Kidney (tissue), 14 donors: ENCODE results near the gene STK38. TPM values are rescaled to one million over a fixed set of nuclear protein-coding genes. Genes with fewer than 3 reads are reported as not detected.

Experiments used
- DNase-seq, 5 donors: peaks; one replicate each; pipeline ENCODE4 v3.0.0-alpha.2; 2013 to 2020
- FAIRE-seq: peaks from 2 replicates; lab custom pipeline; 2012; peaks lifted over from hg19 to GRCh38; lab: Jason Lieb, UNC
- H3K27ac ChIP-seq, 2 donors: one replicate each; pipeline ENCODE4 v1.7.0; 2013; ENCODE audit warnings: low read depth in 2 of 2, low read length in 2 of 2, inconsistent platforms in 1 of 2
- H3K27me3 ChIP-seq: one replicate; pipeline ENCODE4 v1.7.1; 2013; ENCODE audit warnings: low read length, inconsistent platforms; ENCODE audit not compliant: control insufficient read depth, insufficient read depth
- H3K36me3 ChIP-seq, 3 donors: one replicate each; pipeline versions ENCODE4 v1.7.0 to v1.7.1; 2013; ENCODE audit warnings: low read length in 3 of 3, control low read depth in 1 of 3, inconsistent platforms in 1 of 3; ENCODE audit not compliant: insufficient read depth in 3 of 3, control insufficient read depth in 2 of 3
- H3K4me1 ChIP-seq, 3 donors: one replicate each; pipeline versions ENCODE4 v1.7.0 to v1.7.1; 2013; ENCODE audit warnings: low read length in 3 of 3, inconsistent platforms in 1 of 3, low read depth in 1 of 3; ENCODE audit not compliant: control insufficient read depth in 2 of 3, insufficient read depth in 2 of 3
- H3K4me3 ChIP-seq, 3 donors: one replicate each; pipeline versions ENCODE4 v1.7.0 to v1.8.1; 2013; ENCODE audit warnings: low read length in 3 of 3, control low read depth in 1 of 3, inconsistent platforms in 1 of 3
- H3K9ac ChIP-seq, 3 donors: one replicate each; pipeline versions ENCODE4 v1.7.0 to v1.7.1; 2013; ENCODE audit warnings: low read length in 3 of 3, control low read depth in 1 of 3, inconsistent platforms in 1 of 3
- H3K9me3 ChIP-seq, 3 donors: one replicate each; pipeline versions ENCODE4 v1.7.0 to v1.7.1; 2013; ENCODE audit warnings: low read length in 3 of 3, control low read depth in 1 of 3, inconsistent platforms in 1 of 3; ENCODE audit not compliant: control insufficient read depth in 2 of 3, insufficient read depth in 1 of 3
- CTCF ChIP-seq: IDR thresholded peaks from 3 replicates; pipeline ENCODE4 v1.5.1; 2012; ENCODE audit warnings: mild to moderate bottlenecking, moderate library complexity, borderline replicate concordance; ENCODE audit not compliant: insufficient read depth; ENCODE audit errors: extremely low read depth
- intact Hi-C: fragments of 100-400 bp; cut with DNase I; formaldehyde crosslinking; loops from one replicate; pipeline ENCODE4 v1.11.1; 2022
- polyA plus RNA-seq: library from polyadenylated mRNA; stranded (reverse); fragments of 350-450 nt; fragmentation: Illumina TruSeq; extraction: RNeasy Lipid Tissue Mini Kit (QIAGEN cat#74804); gene quantifications from one replicate; pipeline ENCODE4 v1.2.3, GENCODE V29; 2014; ENCODE audit warnings: low read depth, low replicate concordance; ENCODE audit not compliant: insufficient read depth
- total RNA-seq: library from RNA; stranded (reverse); fragmentation: NEBNext Ultra II Directional; extraction: Animal tissue kit (Norgen Biotek cat#: 25700); gene quantifications from one replicate; pipeline ENCODE4 v1.2.1, GENCODE V29; 2021
- donor health status: control.
- donor health status: control.
- donor health status: control.
- donor health status: control.
- donor health status: control.
- donor health status: DM: yes; HTN: yes; CAD: no.
- donor health status: Normal renal cell carcinoma (clear cell type).

Gene STK38
- total and polyA plus RNA-seq, 2 donors from 2014 or later, result 21.3 to 30.4 TPM

DNA sequence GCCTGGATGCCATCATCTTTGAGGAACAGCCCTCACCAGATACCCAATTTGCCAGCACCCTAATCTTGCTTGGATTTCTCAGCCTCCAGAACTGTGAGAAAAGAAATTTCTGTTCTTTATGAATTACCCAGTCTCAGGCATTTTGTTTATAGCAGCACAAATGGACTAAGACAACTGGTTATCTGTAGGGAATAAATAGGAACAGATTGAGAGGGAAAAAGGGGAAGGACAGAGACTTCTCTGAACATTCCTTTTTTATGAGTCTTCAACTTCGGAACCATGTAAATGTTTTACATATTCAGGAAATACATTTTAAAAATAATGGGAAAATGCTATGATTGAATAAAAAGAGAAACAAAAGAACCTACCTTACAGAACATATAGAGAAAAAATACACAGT is 83.6 kb downstream of the STK38 start:
- TF ChIP-seq CTCF, result no peak
- Histone ChIP-seq H3K4me3 (no peak overlapping the region), H3K27ac (no peak overlapping the region), H3K4me1 (peaks cover 0 to 11% (median 2%) of the 10 kb centered on the region in 3 donors), H3K9me3 (no peaks in the 10 kb centered on the region), H3K27me3 (no peaks in the 10 kb centered on the region), H3K36me3 (no peaks in the 10 kb centered on the region), H3K9ac (no peak overlapping the region)
- no peak for DNase-seq
- intact Hi-C loops, result no loop called here
- FAIRE-seq, result no peak

- H3K9me3 ChIP-seq, result no peaks in the 10 kb centered on the region
Observed at GRCh38 chr6:36461646-36462045, 85.6 kb downstream of the STK38 start.

GRCh38 chr6:36460916-36461315 is 86.4 kb downstream of the STK38 start:
- Histone ChIP-seq H3K36me3 (no peaks in the 10 kb centered on the region), H3K9me3 (no peaks in the 10 kb centered on the region), H3K9ac (no peak overlapping the region), H3K27ac (no peak overlapping the region), H3K4me1 (peaks cover 0 to 11% (median 2%) of the 10 kb centered on the region in 3 donors), H3K27me3 (no peaks in the 10 kb centered on the region), H3K4me3 (no peak overlapping the region)
- FAIRE-seq, result peak; percentile 17
- no peak for DNase-seq
- intact Hi-C loops, result no loop called here
- TF ChIP-seq CTCF, result no peak

More at GRCh38 chr6:36461646-36462045, 85.6 kb downstream of the STK38 start:
- H3K27ac ChIP-seq, result no peak overlapping the region
- DNase-seq (no peak), FAIRE-seq (no peak)
- H3K27me3 ChIP-seq, result no peaks in the 10 kb centered on the region
- H3K4me3 ChIP-seq, result no peak overlapping the region
- intact Hi-C loops, result no loop called here
- TF ChIP-seq CTCF, result no peak
- H3K9ac ChIP-seq, result no peak overlapping the region
- H3K36me3 ChIP-seq, result no peaks in the 10 kb centered on the region
- peaks cover 0 to 11% (median 2%) of the 10 kb centered on the region in 3 donors for H3K4me1 ChIP-seq

DNA sequence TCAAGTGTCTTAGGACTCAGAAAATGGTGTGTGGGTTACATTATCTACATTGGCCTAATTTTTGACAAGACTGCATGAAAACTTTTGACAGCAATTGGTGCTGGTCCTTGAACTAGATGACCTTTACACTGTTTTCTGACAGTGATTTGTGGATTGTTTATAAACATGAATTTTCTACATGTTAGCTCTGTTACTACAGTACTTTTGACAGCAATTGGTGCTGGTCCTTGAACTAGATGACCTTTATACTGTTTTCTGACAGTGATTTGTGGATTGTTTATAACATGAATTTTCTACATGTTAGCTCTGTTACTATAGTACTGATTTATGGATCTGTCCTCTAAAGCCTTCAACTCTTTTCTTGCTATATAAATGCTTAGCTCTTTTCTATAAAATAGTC is 87.8 kb downstream of the STK38 start:
- Histone ChIP-seq H3K4me1 (peaks cover 0 to 11% (median 2%) of the 10 kb centered on the region in 3 donors), H3K4me3 (no peak overlapping the region), H3K27ac (no peak overlapping the region), H3K36me3 (no peaks in the 10 kb centered on the region), H3K9ac (no peak overlapping the region), H3K9me3 (no peaks in the 10 kb centered on the region), H3K27me3 (no peaks in the 10 kb centered on the region)
- intact Hi-C loops, result no loop called here
- peak in 2 of 5 donors; percentile 38 to 41 for DNase-seq
- FAIRE-seq, result no peak
- no peak for TF ChIP-seq CTCF
